ENCODE measurements around the gene SETMAR.

SETMAR gene

DNA sequence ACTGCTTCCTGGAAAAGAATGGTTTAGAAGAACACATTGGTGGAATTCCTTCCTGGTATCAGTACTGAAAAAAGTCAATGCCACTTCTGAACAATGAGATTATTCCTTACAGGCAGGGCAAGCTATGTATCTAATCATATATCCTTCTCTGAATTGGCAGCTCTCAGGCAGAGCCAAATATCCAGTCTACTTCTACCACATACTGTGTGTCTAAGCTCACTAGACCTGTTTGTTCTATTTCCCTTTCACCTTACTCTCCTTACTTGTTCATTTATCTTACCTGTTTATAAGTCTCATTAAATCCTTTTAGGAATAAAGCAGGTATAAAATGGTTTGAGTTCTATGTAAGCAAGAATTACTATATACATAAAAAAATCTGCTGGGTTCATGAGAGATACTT is 8.3 kb downstream of the SETMAR start:
- TF ChIP-seq, protein P1, sequence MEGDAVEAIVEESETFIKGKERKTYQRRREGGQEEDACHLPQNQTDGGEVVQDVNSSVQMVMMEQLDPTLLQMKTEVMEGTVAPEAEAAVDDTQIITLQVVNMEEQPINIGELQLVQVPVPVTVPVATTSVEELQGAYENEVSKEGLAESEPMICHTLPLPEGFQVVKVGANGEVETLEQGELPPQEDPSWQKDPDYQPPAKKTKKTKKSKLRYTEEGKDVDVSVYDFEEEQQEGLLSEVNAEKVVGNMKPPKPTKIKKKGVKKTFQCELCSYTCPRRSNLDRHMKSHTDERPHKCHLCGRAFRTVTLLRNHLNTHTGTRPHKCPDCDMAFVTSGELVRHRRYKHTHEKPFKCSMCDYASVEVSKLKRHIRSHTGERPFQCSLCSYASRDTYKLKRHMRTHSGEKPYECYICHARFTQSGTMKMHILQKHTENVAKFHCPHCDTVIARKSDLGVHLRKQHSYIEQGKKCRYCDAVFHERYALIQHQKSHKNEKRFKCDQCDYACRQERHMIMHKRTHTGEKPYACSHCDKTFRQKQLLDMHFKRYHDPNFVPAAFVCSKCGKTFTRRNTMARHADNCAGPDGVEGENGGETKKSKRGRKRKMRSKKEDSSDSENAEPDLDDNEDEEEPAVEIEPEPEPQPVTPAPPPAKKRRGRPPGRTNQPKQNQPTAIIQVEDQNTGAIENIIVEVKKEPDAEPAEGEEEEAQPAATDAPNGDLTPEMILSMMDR (IDR thresholded peaks at IDR 0.05; ENCODE audit: low read depth, low read length, missing control alignments), result no peak
- H3K4me3 ChIP-seq (ENCODE audit: low read depth, low read length), result no peak overlapping the region
- DNase-seq (ENCODE audit: low read depth), result no peak

DNA sequence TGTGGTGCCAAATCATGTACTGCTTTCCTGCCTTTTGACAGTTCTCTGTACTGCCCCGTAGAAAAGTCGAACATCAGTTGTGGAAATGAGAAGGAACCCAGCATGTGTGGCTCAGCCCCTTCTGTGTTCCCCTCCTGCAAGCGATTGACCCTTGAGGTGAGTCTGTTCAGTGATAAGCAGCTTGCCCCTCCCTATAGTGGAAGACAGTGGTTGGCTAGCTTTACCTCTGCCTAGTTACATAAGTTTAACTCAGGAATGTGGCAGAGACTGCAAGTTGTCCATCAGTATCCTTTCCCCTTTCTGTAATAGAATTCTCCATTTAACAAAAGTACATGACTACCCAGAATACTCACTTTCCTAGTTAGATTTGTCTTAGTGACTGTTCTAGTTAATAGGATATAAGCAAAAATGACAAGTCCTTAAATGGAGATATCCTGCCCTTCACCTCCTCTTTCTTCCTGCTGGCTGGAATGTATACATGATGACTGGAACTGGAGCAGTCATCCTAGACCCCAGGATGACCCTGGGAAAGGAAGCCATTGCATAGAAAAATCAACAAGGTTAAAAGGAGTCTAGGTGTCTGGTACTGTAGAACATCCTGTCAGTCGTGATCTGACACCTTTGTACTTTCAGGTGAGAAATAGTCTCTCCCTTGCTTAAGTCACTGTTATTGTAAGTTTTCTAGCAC is 10.6 kb downstream of the SETMAR start:
- TF ChIP-seq, protein P1 (IDR thresholded peaks at IDR 0.05; ENCODE audit: low read depth, low read length, missing control alignments), result no peak
- no peak for DNase-seq (ENCODE audit: low read depth)
- no peak overlapping the region for H3K4me3 ChIP-seq (ENCODE audit: low read depth, low read length)

DNA sequence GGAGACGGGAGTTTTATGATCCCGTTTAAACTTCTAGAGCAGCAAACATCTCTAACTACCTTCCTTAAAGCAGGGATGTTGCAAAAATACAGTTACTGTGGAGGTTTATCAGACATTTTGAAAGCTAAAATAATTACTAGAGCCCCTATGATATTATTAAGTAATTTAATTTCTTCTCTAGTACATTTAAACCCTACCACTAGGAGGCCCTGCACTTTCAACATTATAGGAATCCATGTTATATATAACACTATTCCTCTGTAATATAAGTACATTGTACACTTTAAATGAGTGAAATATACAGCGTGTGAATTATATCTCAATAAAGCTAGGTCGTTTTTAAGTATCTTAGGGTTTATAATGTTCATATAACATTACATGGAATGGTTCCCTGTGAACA is 11.5 kb downstream of the SETMAR start:
- TF ChIP-seq, protein P1 (IDR thresholded peaks at IDR 0.05; ENCODE audit: low read depth, low read length, missing control alignments), result no peak
- no peak for DNase-seq (ENCODE audit: low read depth)
- no peak overlapping the region for H3K4me3 ChIP-seq (ENCODE audit: low read depth, low read length)

DNA sequence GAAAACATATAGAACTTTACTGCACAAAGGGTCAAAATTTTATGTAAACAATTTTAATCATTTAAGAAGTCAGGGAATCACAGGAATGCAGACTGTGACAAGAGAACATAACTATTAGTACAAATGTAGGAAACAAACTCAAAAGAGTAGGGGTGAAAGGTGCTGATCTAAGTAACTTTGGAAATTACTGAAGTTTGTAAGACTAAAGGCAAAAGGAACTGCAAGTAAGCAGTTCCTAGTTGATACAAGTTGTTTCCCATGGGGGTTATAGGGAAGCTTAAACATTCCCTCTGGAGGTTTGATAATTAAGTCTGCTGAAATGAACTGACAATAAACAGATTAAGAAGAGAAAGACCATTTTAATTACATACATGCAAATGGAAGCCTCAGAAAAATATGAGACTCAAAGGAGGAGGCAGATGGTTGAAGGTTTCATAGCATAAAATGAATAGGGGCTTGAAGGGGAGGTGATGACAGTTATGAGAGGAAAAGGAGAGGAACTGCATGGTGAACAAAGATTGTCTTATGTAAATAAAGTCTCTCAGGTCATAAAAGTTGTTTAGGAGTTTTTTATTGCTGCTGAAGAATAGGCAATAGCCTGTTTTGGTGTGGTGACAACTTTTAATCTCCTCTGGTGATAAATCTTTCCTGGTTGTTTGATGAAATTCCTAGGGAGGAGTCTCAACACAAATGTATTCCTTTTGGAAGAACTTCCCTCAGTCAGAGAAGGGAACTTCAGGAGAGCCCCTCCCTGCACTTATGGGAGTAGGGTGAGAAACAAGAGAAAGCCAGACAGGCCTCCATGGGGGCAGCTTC is 17.1 kb downstream of the SETMAR start:
- DNase-seq (ENCODE audit: low read depth), result no peak

DNA sequence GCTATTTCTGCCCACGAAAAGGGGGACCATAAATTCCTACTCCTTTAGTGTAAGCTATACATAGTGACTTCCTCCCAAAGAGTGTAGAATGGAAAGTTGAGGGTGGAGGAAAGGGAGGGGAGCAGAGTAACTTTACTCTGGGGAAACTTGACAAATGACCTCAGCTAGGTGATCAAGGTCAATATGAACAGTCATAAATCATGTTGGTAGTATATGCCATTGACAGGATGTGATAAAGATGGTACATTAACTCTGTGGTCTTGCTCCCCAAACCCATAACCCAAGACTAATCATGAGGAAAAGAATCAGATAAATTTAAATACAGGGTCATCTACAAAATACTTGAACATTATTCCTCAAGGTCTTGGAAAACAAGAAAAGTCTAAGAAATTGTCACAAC is 18.6 kb downstream of the SETMAR start:
- TF ChIP-seq, protein P1 (IDR thresholded peaks at IDR 0.05; ENCODE audit: low read depth, low read length, missing control alignments), result no peak
- H3K4me3 ChIP-seq (ENCODE audit: low read depth, low read length), result no peak overlapping the region
- no peak for DNase-seq (ENCODE audit: low read depth)

More for the DNA sequence above, 17.1 kb downstream of the SETMAR start:
- TF ChIP-seq, protein P1 (IDR thresholded peaks at IDR 0.05; ENCODE audit: low read depth, low read length, missing control alignments), result no peak
- H3K4me3 ChIP-seq (ENCODE audit: low read depth, low read length), result no peak overlapping the region

DNA sequence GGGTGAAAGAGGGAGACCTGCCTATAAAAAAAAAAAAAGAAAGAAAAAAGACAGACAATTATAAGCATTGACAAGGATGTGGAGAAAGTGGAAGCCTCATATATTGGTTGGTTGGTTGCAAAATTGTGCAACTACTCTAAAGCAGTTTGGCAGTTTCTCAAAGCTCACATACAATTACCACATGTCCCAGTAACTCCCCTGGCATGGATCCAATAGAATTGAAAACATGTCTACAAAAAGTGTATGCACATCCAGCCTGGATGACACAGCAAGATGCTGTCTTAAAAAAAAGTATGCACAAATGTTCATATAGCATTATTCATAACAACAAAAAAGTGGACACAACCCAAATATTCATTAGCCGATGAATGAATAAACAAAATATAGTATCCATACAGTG is 19.5 kb downstream of the SETMAR start:
- TF ChIP-seq, protein P1 (IDR thresholded peaks at IDR 0.05; ENCODE audit: low read depth, low read length, missing control alignments), result no peak
- DNase-seq (ENCODE audit: low read depth), result no peak
- H3K4me3 ChIP-seq (ENCODE audit: low read depth, low read length), result no peak overlapping the region

All from GM12864 (cell line).